Thymus (tissue), 11 donors: ENCODE results near the gene PPP4R3C. TPM values are rescaled to one million over a fixed set of nuclear protein-coding genes. Genes with fewer than 3 reads are reported as not detected.
"Not testable (repeated sequence)": the region's sequence is repeated elsewhere in the genome, so short reads cannot be mapped to it uniquely, and the experiment has no call there.

Experiments
- DNase-seq, 9 donors: peaks; one replicate each; pipeline ENCODE4 v3.0.0-alpha.2; 2013; ENCODE audit warnings: low spot score in 9 of 9, low read depth in 6 of 9, missing footprints in 1 of 9
- H3K27ac ChIP-seq, 2 donors: one replicate each; pipeline ENCODE4 v1.5.1; 2013; ENCODE audit warnings: control low read depth in 1 of 2, low read depth in 1 of 2, low read length in 1 of 2, mild to moderate bottlenecking in 1 of 2, moderate library complexity in 1 of 2
- H3K27me3 ChIP-seq, 2 donors: one replicate each; pipeline ENCODE4 v1.5.1; 2013; ENCODE audit warnings: low read length in 1 of 2; ENCODE audit not compliant: control insufficient read depth in 2 of 2, insufficient read depth in 1 of 2
- H3K36me3 ChIP-seq, 2 donors: one replicate each; pipeline ENCODE4 v1.5.1; 2013; ENCODE audit warnings: low read length in 1 of 2, mild to moderate bottlenecking in 1 of 2, moderate library complexity in 1 of 2; ENCODE audit not compliant: control insufficient read depth in 2 of 2, insufficient read depth in 2 of 2
- H3K4me1 ChIP-seq, 2 donors: one replicate each; pipeline ENCODE4 v1.5.1; 2013; ENCODE audit warnings: low read length in 2 of 2; ENCODE audit not compliant: control insufficient read depth in 2 of 2, insufficient read depth in 2 of 2
- H3K4me3 ChIP-seq, 2 donors: one replicate each; pipeline ENCODE4 v1.5.1; 2013; ENCODE audit warnings: low read length in 2 of 2, control low read depth in 1 of 2, mild to moderate bottlenecking in 1 of 2
- H3K9me3 ChIP-seq, 2 donors: one replicate each; pipeline ENCODE4 v1.5.1; 2013; ENCODE audit warnings: low read length in 1 of 2, mild to moderate bottlenecking in 1 of 2; ENCODE audit not compliant: control insufficient read depth in 2 of 2, insufficient read depth in 1 of 2
- WGBS: extraction: QIAGEN DNeasy Blood & Tissue Kit; methylation state at CpG from one replicate; pipeline ENCODE4 v1.1.7; 2013; 5-methylcytosine and 5-hydroxymethylcytosine counted together
- polyA plus RNA-seq: library from polyadenylated mRNA; stranded (reverse); fragments of 200-250 nt; gene quantifications from one replicate; pipeline ENCODE4 v1.2.3, GENCODE V29; 2013
- total RNA-seq: library from RNA; stranded (reverse); fragments of 120-200 nt; gene quantifications from one replicate; pipeline ENCODE4 v1.2.4, GENCODE V29; 2013
- donor health status: healthy.

Gene PPP4R3C
- total and polyA plus RNA-seq, 2 donors, result not detected

DNA sequence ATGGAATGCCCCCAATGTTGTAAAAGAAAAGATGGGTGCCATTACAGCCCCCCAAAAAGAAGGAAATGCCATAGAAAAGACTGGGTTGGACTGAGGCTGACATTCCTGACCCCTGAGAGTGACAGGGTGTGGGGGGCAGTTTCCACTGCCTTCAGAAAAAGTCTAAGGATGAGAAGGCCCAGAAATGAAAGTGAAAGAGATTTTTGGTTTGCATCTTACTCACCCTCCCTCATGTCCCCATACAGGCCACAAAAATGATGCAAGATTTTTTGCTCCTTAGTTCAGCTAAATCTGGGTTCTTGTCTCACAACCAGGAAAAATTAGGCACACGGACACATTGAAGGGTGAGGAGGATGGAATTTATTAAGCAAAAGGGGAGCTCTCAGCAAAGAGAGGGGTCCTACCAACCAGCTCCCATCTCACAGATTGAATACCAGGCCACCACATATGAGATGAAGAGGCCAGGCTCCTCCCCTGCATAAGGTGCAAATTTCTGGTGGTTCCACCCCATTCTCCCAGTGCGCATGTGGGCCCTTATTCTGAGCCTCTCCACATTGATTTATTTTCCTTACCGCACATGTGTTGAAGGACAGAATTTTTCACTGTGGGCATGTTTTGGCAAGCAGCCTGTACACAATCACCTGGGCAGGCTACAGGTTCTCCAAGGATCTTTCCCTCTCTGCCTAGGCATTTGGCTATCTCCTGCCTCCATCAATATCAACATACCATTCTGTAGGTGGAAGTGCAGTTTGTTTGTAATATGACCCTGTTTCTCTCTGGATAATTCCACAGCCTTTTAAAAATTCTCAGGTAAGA lies 18.8 kb downstream of the PPP4R3C start:
- Histone ChIP-seq H3K27me3 (no peaks in the 10 kb centered on the region), H3K4me1 (no peaks in the 10 kb centered on the region), H3K27ac (no peak overlapping the region), H3K9me3 (peaks cover 0 to 6% of the 10 kb centered on the region in 2 donors), H3K36me3 (no peaks in the 10 kb centered on the region), H3K4me3 (no peak overlapping the region)
- no peak for DNase-seq
- WGBS, result 64% methylated on average over 3 of the region's 3 CpGs

GRCh38 chrX:27442392-27442791 lies 20.7 kb downstream of the PPP4R3C start:
- H3K4me3 ChIP-seq, H3K9me3 ChIP-seq, H3K4me1 ChIP-seq, H3K27me3 ChIP-seq, H3K27ac ChIP-seq, H3K36me3 ChIP-seq, DNase-seq: not testable (repeated sequence)
- 97% methylated on average over 7 of the region's 7 CpGs for WGBS

- Histone ChIP-seq H3K4me3 (no peak overlapping the region), H3K27me3 (no peaks in the 10 kb centered on the region), H3K36me3 (no peaks in the 10 kb centered on the region), H3K4me1 (no peaks in the 10 kb centered on the region), H3K27ac (no peak overlapping the region), H3K9me3 (peaks cover 0 to 3% of the 10 kb centered on the region in 2 donors)
- WGBS, result 85% methylated on average over 2 of the region's 2 CpGs
- no peak for DNase-seq
Measured at GRCh38 chrX:27439771-27440170, 23.4 kb downstream of the PPP4R3C start.

DNA sequence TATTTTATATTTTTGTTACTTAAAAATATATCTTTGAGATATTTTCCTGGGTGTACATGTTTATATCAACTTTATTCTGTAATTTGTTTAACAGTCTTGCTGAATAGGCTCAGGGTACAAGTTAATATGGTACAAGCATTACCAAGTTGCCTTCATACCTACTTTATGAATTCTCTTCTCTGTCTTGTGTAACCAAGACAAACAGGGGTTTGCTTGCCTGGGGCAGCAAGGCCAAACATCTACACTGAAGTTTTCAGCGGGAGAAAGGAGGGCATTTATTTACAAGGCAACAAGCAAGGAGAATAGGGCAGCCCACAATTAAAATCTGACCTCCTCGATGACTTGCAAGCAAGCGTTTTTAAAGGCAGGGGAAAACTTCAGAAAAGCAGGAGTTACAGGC lies 24.2 kb downstream of the PPP4R3C start:
- WGBS, result 53% methylated on average over 3 of the region's 3 CpGs
- Histone ChIP-seq H3K4me3 (no peak overlapping the region), H3K36me3 (no peaks in the 10 kb centered on the region), H3K9me3 (peaks cover 0 to 3% of the 10 kb centered on the region in 2 donors), H3K27ac (no peak overlapping the region), H3K4me1 (no peaks in the 10 kb centered on the region), H3K27me3 (no peaks in the 10 kb centered on the region)
- DNase-seq, result no peak

- no peaks in the 10 kb centered on the region for H3K9me3 ChIP-seq
- H3K36me3 ChIP-seq, result no peaks in the 10 kb centered on the region
- no peak for DNase-seq
- no peak overlapping the region for H3K4me3 ChIP-seq
- no peaks in the 10 kb centered on the region for H3K4me1 ChIP-seq
- H3K27me3 ChIP-seq, result no peaks in the 10 kb centered on the region
- no peak overlapping the region for H3K27ac ChIP-seq
Measured at GRCh38 chrX:27435031-27435430, 28.1 kb downstream of the PPP4R3C start.

Other genes starting within 250 kb of the PPP4R3C start
- gene DCAF8L2, start 127.0 kb upstream of the PPP4R3C start, total RNA-seq, result not detected
- gene DCAF8L2, start 127.0 kb upstream of the PPP4R3C start, polyA plus RNA-seq, result not detected